HepG2 (cell line): ENCODE measurements around the gene COQ9. TPM values are rescaled to one million over a fixed set of nuclear protein-coding genes. Genes with fewer than 3 reads are reported as not detected.

ENCODE experiments used
- CBX5 ChIP-seq: sonication (generic); formaldehyde crosslinking; IDR thresholded peaks from 2 replicates; pipeline ENCODE4 v1.4.0; 2020; ENCODE audit warnings: missing genetic modification reagents, borderline replicate concordance
- NFYC ChIP-seq: IDR thresholded peaks from 2 replicates; pipeline ENCODE4 v1.6.1; 2016; ENCODE audit warnings: missing genetic modification reagents, missing compliant biosample characterization
- PAWR ChIP-seq: sonication (generic); formaldehyde crosslinking; IDR thresholded peaks from 2 replicates; pipeline ENCODE4 v1.4.0; 2020; ENCODE audit warnings: missing genetic modification reagents, mild to moderate bottlenecking, borderline replicate concordance
- ZNF781 ChIP-seq: sonication (generic); formaldehyde crosslinking; IDR thresholded peaks from 2 replicates; pipeline ENCODE4 v1.5.1; 2020; ENCODE audit warnings: borderline replicate concordance, mild to moderate bottlenecking, missing genetic modification reagents; ENCODE audit errors: not compliant biosample characterization
- ZNF891 ChIP-seq: sonication (generic); formaldehyde crosslinking; IDR thresholded peaks from 2 replicates; pipeline ENCODE4 v1.5.0; 2020; ENCODE audit warnings: mild to moderate bottlenecking, missing genetic modification reagents
- ZSCAN20 ChIP-seq: sonication (generic); formaldehyde crosslinking; IDR thresholded peaks from 2 replicates; pipeline ENCODE4 v1.4.0; 2020; ENCODE audit warnings: missing genetic modification reagents, mild to moderate bottlenecking, borderline replicate concordance
- polyA plus RNA-seq, 8 experiments: library from polyadenylated mRNA; depleted of rRNA in 3 of 8; stranded (reverse) in 7 of 8; unstranded in 1 of 8; fragments of >200 nt; fragmentation: Illumina TruSeq in 4 of 8; extraction: Trizol in 4 of 8; gene quantifications; 2 replicates each; pipeline versions ENCODE4 v1.2.1 to v1.2.3, GENCODE V29; 2011 to 2016; ENCODE audit warnings: low read depth in 4 of 8, missing spikeins in 1 of 8, mixed read lengths in 1 of 8; ENCODE audit not compliant: insufficient read depth in 1 of 8
- total RNA-seq, 5 experiments: library from RNA; depleted of rRNA; stranded (reverse); fragments of >200 nt; fragmentation: Illumina TruSeq; extraction: Trizol; gene quantifications; 2 replicates each; pipeline ENCODE4 v1.2.3, GENCODE V29; 2016; ENCODE audit warnings: low read depth in 1 of 5
- TF ChIP-seq, protein P1 (sequence below): sonication (generic); formaldehyde crosslinking; IDR thresholded peaks from 2 replicates; pipeline ENCODE4 v1.4.0; 2020; ENCODE audit warnings: missing genetic modification reagents, borderline replicate concordance
- TF ChIP-seq, protein P2 (sequence below): sonication (generic); formaldehyde crosslinking; IDR thresholded peaks from 2 replicates; pipeline ENCODE4 v1.4.0; 2020; ENCODE audit warnings: missing genetic modification reagents, borderline replicate concordance
- TF ChIP-seq, protein P3 (sequence below): sonication (generic); formaldehyde crosslinking; IDR thresholded peaks from 2 replicates; pipeline ENCODE4 v1.8.0; 2022; ENCODE audit warnings: mild to moderate bottlenecking, missing genetic modification reagents
- TF ChIP-seq, protein P4 (sequence below): sonication (generic); formaldehyde crosslinking; IDR thresholded peaks from 2 replicates; pipeline ENCODE4 v1.5.0; 2020; ENCODE audit warnings: mild to moderate bottlenecking, missing genetic modification reagents, borderline replicate concordance
- TF ChIP-seq, protein P5 (sequence below), 2 experiments: sonication (generic) in 1 of 2; formaldehyde crosslinking in 1 of 2; IDR thresholded peaks; 2 replicates each; pipeline versions ENCODE4 v1.4.0 to v1.6.1; 2018 to 2020; ENCODE audit warnings: missing genetic modification reagents in 2 of 2, borderline replicate concordance in 1 of 2, low read depth in 1 of 2, mild to moderate bottlenecking in 1 of 2, missing biosample characterization in 1 of 2

Gene COQ9
- total and polyA plus RNA-seq, 2 of the 13 experiments (the other 11 are each of a cell fraction or from before 2014, with no cell fraction given): 57.5 to 108 TPM

DNA sequence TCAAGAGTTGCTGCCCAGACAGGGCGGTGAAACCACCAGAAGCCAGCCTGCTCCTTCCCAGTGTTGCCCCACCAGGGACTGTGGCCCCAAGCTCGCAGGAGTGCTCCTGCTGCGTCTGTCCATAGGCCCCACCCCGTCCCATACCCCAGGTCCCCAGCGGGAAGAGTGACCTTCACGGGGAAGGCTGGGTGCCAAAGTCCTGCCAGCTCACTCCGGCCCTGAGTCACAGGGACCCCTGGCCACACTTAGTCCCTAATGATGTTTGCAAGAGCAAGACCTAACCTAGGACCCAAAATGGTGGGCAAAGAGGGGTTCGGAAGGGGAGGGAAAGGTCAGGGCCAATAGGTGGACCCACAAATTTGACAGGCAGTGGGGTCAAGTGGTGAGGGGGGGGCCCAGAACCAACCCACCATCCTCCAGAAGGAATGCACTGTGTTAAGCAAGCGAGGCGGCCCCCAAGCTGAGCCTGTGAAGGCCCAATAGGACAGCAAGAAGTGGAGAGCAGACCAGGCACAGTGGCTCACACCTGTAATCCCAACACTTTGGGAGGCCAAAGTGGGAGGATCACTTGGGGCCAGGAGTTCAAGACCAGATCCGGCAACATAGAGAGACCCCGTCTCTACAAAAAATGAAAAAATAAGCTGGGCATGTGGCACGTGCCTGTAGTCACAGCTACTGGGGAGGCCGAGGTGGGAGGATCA is 35.7 kb downstream of the COQ9 start (continued):
- TF ChIP-seq, protein P1, sequence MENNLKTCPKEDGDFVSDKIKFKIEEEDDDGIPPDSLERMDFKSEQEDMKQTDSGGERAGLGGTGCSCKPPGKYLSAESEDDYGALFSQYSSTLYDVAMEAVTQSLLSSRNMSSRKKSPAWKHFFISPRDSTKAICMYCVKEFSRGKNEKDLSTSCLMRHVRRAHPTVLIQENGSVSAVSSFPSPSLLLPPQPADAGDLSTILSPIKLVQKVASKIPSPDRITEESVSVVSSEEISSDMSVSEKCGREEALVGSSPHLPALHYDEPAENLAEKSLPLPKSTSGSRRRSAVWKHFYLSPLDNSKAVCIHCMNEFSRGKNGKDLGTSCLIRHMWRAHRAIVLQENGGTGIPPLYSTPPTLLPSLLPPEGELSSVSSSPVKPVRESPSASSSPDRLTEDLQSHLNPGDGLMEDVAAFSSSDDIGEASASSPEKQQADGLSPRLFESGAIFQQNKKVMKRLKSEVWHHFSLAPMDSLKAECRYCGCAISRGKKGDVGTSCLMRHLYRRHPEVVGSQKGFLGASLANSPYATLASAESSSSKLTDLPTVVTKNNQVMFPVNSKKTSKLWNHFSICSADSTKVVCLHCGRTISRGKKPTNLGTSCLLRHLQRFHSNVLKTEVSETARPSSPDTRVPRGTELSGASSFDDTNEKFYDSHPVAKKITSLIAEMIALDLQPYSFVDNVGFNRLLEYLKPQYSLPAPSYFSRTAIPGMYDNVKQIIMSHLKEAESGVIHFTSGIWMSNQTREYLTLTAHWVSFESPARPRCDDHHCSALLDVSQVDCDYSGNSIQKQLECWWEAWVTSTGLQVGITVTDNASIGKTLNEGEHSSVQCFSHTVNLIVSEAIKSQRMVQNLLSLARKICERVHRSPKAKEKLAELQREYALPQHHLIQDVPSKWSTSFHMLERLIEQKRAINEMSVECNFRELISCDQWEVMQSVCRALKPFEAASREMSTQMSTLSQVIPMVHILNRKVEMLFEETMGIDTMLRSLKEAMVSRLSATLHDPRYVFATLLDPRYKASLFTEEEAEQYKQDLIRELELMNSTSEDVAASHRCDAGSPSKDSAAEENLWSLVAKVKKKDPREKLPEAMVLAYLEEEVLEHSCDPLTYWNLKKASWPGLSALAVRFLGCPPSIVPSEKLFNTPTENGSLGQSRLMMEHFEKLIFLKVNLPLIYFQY: 0 out of 2 replicates have a peak, but pooled peaks have one; percentile 12
- TF ChIP-seq PAWR (CRISPR knock-in tag): no peak
- TF ChIP-seq, protein P2, sequence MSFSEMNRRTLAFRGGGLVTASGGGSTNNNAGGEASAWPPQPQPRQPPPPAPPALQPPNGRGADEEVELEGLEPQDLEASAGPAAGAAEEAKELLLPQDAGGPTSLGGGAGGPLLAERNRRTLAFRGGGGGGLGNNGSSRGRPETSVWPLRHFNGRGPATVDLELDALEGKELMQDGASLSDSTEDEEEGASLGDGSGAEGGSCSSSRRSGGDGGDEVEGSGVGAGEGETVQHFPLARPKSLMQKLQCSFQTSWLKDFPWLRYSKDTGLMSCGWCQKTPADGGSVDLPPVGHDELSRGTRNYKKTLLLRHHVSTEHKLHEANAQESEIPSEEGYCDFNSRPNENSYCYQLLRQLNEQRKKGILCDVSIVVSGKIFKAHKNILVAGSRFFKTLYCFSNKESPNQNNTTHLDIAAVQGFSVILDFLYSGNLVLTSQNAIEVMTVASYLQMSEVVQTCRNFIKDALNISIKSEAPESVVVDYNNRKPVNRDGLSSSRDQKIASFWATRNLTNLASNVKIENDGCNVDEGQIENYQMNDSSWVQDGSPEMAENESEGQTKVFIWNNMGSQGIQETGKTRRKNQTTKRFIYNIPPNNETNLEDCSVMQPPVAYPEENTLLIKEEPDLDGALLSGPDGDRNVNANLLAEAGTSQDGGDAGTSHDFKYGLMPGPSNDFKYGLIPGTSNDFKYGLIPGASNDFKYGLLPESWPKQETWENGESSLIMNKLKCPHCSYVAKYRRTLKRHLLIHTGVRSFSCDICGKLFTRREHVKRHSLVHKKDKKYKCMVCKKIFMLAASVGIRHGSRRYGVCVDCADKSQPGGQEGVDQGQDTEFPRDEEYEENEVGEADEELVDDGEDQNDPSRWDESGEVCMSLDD: peak; percentile 98
- TF ChIP-seq, protein P3, sequence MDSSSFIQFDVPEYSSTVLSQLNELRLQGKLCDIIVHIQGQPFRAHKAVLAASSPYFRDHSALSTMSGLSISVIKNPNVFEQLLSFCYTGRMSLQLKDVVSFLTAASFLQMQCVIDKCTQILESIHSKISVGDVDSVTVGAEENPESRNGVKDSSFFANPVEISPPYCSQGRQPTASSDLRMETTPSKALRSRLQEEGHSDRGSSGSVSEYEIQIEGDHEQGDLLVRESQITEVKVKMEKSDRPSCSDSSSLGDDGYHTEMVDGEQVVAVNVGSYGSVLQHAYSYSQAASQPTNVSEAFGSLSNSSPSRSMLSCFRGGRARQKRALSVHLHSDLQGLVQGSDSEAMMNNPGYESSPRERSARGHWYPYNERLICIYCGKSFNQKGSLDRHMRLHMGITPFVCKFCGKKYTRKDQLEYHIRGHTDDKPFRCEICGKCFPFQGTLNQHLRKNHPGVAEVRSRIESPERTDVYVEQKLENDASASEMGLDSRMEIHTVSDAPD: 0 out of 2 replicates have a peak, but pooled peaks have one; percentile 79
- no peak for TF ChIP-seq ZNF781
- peak; percentile 35 for TF ChIP-seq CBX5
- TF ChIP-seq NFYC (CRISPR knock-in tag): peak; percentile 11; the same call in 1 of the 2 replicates
- TF ChIP-seq ZSCAN20 (CRISPR knock-in tag): no peak
- TF ChIP-seq, protein P4, sequence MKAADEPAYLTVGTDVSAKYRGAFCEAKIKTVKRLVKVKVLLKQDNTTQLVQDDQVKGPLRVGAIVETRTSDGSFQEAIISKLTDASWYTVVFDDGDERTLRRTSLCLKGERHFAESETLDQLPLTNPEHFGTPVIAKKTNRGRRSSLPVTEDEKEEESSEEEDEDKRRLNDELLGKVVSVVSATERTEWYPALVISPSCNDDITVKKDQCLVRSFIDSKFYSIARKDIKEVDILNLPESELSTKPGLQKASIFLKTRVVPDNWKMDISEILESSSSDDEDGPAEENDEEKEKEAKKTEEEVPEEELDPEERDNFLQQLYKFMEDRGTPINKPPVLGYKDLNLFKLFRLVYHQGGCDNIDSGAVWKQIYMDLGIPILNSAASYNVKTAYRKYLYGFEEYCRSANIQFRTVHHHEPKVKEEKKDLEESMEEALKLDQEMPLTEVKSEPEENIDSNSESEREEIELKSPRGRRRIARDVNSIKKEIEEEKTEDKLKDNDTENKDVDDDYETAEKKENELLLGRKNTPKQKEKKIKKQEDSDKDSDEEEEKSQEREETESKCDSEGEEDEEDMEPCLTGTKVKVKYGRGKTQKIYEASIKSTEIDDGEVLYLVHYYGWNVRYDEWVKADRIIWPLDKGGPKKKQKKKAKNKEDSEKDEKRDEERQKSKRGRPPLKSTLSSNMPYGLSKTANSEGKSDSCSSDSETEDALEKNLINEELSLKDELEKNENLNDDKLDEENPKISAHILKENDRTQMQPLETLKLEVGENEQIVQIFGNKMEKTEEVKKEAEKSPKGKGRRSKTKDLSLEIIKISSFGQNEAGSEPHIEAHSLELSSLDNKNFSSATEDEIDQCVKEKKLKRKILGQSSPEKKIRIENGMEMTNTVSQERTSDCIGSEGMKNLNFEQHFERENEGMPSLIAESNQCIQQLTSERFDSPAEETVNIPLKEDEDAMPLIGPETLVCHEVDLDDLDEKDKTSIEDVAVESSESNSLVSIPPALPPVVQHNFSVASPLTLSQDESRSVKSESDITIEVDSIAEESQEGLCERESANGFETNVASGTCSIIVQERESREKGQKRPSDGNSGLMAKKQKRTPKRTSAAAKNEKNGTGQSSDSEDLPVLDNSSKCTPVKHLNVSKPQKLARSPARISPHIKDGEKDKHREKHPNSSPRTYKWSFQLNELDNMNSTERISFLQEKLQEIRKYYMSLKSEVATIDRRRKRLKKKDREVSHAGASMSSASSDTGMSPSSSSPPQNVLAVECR (CRISPR knock-in tag): peak; percentile 72; the same call in 1 of the 2 replicates
- TF ChIP-seq ZNF891: peak; percentile 56; the same call in 1 of the 2 replicates
- TF ChIP-seq, protein P5, sequence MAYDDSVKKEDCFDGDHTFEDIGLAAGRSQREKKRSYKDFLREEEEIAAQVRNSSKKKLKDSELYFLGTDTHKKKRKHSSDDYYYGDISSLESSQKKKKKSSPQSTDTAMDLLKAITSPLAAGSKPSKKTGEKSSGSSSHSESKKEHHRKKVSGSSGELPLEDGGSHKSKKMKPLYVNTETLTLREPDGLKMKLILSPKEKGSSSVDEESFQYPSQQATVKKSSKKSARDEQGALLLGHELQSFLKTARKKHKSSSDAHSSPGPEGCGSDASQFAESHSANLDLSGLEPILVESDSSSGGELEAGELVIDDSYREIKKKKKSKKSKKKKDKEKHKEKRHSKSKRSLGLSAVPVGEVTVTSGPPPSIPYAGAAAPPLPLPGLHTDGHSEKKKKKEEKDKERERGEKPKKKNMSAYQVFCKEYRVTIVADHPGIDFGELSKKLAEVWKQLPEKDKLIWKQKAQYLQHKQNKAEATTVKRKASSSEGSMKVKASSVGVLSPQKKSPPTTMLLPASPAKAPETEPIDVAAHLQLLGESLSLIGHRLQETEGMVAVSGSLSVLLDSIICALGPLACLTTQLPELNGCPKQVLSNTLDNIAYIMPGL (CRISPR knock-in tag; IDR thresholded peaks at IDR 0.05; ENCODE audit: borderline replicate concordance in 1 of 2, low read depth in 1 of 2): peak; percentile 22 to 63; a peak in 2 of 4 replicates
